T follicular helper cell (primary cell): ENCODE measurements around the gene CALML5.

Experiments
- DNase-seq: peaks from one replicate; pipeline ENCODE4 v3.0.0-alpha.2; 2020; ENCODE audit warnings: low read depth
- total RNA-seq, 2 experiments: gene quantifications; one replicate each; lab custom pipeline; 2026; lab: John Stamatoyannopoulos, UW

The CALML5 gene
- 0 reads per million in 2 experiments for total RNA-seq

GRCh38 chr10:5499493-5500140, at the start of gene CALML5:
CALML5 (minus strand) TSS chr10:5499570; CDS start chr10:5499438, 132 bp downstream.
- DNase-seq, result no peak

- no peak for DNase-seq
Observed at GRCh38 chr10:5547931-5548660, 48.7 kb upstream of the CALML5 start.

GRCh38 chr10:5547681-5547930, 48.2 kb upstream of the CALML5 start:
- DNase-seq, result no peak

GRCh38 chr10:5546891-5547680, 47.7 kb upstream of the CALML5 start:
- DNase-seq, result no peak

GRCh38 chr10:5545778-5546710, 46.7 kb upstream of the CALML5 start:
- no peak for DNase-seq

- no peak for DNase-seq
Observed at GRCh38 chr10:5545426-5545777, 46.0 kb upstream of the CALML5 start.

GRCh38 chr10:5545011-5545410, 45.6 kb upstream of the CALML5 start:
- no peak for DNase-seq

GRCh38 chr10:5544216-5544805, 44.9 kb upstream of the CALML5 start:
- DNase-seq, result no peak

- no peak for DNase-seq
Observed at GRCh38 chr10:5543623-5544022, 44.3 kb upstream of the CALML5 start.

- no peak for DNase-seq
Observed at GRCh38 chr10:5542100-5542499, 42.7 kb upstream of the CALML5 start.

GRCh38 chr10:5540891-5541290, 41.5 kb upstream of the CALML5 start:
- DNase-seq, result no peak

GRCh38 chr10:5540080-5540479, 40.7 kb upstream of the CALML5 start:
- DNase-seq, result no peak

GRCh38 chr10:5538892-5539651, 39.7 kb upstream of the CALML5 start:
- no peak for DNase-seq

GRCh38 chr10:5538446-5538845, 39.1 kb upstream of the CALML5 start:
- DNase-seq, result no peak

- no peak for DNase-seq
Observed at GRCh38 chr10:5537684-5538083, 38.3 kb upstream of the CALML5 start.

- no peak for DNase-seq
Observed at GRCh38 chr10:5536486-5537081, 37.2 kb upstream of the CALML5 start.

- DNase-seq, result no peak
Observed at GRCh38 chr10:5534880-5535856, 35.8 kb upstream of the CALML5 start.

- no peak for DNase-seq
Observed at GRCh38 chr10:5534051-5534821, 34.9 kb upstream of the CALML5 start.
